Stomach (tissue), 4 donors: ENCODE results near the gene RBP4.

ENCODE experiments used
- EP300 ChIP-seq: sonication (generic); formaldehyde crosslinking; IDR thresholded peaks from one replicate; pipeline ENCODE4 v1.6.1; 2017; ENCODE audit warnings: antibody characterized with exemption
- POLR2A ChIP-seq, 4 donors: fragments of 450-650 bp; IDR thresholded peaks; one replicate each; pipeline ENCODE4 v1.6.1; 2016; ENCODE audit warnings: antibody characterized with exemption in 4 of 4, control low read depth in 2 of 4, mild to moderate bottlenecking in 1 of 4, moderate library complexity in 1 of 4
- POLR2AphosphoS5 ChIP-seq, 3 donors: sonication (generic); formaldehyde crosslinking; IDR thresholded peaks; one replicate each; pipeline ENCODE4 v1.6.1; 2016; ENCODE audit warnings: antibody characterized with exemption in 3 of 3
- TF ChIP-seq, protein P1 (sequence below), 7 experiments: fragments of 450-650 bp in 4 of 7; fragments of 200-600 bp in 3 of 7; sonication (generic) in 3 of 7; IDR thresholded peaks; one replicate each; pipeline ENCODE4 v1.5.1; 2016 to 2019; ENCODE audit warnings: antibody characterized with exemption in 7 of 7, control low read depth in 2 of 7, mild to moderate bottlenecking in 1 of 7

DNA sequence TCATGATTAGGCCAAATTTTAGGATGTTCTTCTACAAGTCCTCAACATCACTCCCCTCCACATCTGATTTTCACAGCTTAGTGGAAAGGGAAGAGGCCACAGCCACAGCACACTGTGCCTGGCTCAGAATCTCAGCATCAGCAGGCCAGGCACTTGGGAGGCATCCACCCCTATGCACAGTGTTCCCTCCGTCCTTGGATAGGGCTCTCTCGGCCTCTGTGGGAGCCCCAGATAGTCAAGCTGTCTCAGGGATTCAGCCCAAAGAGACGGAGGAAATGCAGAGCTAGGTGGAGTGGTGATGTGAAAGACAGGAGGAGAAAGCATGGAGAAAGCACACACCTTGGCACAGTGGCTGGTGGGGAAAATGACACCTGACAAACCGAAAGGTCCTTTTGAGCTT is 1.3 kb downstream of the RBP4 start:
- TF ChIP-seq, protein P1, sequence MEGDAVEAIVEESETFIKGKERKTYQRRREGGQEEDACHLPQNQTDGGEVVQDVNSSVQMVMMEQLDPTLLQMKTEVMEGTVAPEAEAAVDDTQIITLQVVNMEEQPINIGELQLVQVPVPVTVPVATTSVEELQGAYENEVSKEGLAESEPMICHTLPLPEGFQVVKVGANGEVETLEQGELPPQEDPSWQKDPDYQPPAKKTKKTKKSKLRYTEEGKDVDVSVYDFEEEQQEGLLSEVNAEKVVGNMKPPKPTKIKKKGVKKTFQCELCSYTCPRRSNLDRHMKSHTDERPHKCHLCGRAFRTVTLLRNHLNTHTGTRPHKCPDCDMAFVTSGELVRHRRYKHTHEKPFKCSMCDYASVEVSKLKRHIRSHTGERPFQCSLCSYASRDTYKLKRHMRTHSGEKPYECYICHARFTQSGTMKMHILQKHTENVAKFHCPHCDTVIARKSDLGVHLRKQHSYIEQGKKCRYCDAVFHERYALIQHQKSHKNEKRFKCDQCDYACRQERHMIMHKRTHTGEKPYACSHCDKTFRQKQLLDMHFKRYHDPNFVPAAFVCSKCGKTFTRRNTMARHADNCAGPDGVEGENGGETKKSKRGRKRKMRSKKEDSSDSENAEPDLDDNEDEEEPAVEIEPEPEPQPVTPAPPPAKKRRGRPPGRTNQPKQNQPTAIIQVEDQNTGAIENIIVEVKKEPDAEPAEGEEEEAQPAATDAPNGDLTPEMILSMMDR (IDR thresholded peaks at IDR 0.05), result no peak
- TF ChIP-seq EP300, result no peak
- TF ChIP-seq POLR2AphosphoS5 (IDR thresholded peaks at IDR 0.05), result no peak
- no peak for TF ChIP-seq POLR2A (IDR thresholded peaks at IDR 0.05)
